ENCODE measurements around the gene ASGR1. TPM values are rescaled to one million over a fixed set of nuclear protein-coding genes. Genes with fewer than 3 reads are reported as not detected.
"Not testable (repeated sequence)": the region's sequence is repeated elsewhere in the genome, so short reads cannot be mapped to it uniquely, and the experiment has no call there.

ASGR1 gene
- total and polyA plus RNA-seq, 3 donors from 2014 or later, result 11.5 to 21.3 (median 19.1) TPM

DNA sequence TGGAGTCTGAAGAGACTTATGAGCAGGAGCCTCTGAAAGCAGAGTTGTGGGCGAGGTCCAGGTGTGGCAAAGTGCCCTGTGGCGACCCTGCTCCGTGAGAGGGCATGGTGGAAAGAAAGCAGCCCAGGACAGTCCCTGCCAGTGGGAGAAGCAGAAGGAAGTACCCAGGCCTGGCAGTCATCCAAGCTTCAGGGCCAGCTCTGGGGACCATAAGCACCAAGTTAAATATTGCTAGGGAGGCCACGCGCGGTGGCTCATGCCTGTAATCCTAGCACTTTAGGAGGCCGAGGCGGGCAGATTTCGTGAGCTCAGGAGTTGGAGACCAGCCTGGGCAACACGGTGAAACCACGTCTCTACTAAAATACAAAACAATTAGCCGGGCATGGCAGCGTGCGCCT, 4.9 kb upstream of the ASGR1 start:
- Histone ChIP-seq H3K27me3 (no peaks in the 10 kb centered on the region), H3K4me1 (no peaks in the 10 kb centered on the region), H3K36me3 (ENCODE audit: low read depth, missing control alignments) (no peaks in the 10 kb centered on the region), H3K9me3 (no peaks in the 10 kb centered on the region), H3K27ac (no peak overlapping the region), H3K4me3 (no peak overlapping the region)
- WGBS, 2 donors, result 87 to 94% methylated on average over 6 to 14 of the region's 14 CpGs
- intact Hi-C loops (cut with DNase I; ENCODE audit: low total_unique reads), result no loop called here
- DNase-seq, result no peak
- no peak for TF ChIP-seq POLR2A (IDR thresholded peaks at IDR 0.05)
- TF ChIP-seq, protein P1, sequence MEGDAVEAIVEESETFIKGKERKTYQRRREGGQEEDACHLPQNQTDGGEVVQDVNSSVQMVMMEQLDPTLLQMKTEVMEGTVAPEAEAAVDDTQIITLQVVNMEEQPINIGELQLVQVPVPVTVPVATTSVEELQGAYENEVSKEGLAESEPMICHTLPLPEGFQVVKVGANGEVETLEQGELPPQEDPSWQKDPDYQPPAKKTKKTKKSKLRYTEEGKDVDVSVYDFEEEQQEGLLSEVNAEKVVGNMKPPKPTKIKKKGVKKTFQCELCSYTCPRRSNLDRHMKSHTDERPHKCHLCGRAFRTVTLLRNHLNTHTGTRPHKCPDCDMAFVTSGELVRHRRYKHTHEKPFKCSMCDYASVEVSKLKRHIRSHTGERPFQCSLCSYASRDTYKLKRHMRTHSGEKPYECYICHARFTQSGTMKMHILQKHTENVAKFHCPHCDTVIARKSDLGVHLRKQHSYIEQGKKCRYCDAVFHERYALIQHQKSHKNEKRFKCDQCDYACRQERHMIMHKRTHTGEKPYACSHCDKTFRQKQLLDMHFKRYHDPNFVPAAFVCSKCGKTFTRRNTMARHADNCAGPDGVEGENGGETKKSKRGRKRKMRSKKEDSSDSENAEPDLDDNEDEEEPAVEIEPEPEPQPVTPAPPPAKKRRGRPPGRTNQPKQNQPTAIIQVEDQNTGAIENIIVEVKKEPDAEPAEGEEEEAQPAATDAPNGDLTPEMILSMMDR (IDR thresholded peaks at IDR 0.05), result no peak

DNA sequence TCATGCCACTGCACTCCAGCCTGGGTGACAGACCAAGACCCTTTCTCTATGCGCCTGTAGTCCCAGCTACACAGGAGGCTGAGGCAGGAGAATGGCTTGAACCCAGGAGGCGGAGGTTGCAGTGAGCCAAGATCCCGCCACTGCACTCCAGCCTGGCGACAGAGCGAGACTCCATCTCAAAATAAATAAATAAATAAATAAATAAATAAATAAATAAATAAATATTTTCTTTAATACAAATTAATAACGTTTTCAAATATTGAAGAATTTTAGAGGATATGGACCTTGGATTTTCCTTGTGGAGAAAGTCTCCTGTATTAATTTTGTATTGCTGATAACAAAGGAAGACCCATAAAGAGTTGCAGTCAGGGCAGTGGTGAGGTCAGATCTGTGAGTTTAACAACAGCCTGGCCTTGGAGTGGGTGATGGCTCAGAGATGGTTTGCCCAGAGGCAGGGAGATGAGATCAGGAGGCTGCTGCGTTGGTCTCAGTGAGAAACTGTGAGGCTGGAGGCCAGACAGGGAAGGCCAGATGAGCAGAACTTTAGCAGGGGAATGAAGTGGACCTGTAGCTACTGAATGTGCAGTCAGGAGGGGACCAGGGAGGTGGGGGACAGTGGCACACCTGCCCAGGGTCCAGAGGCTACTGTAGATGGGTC, 4.4 kb upstream of the ASGR1 start:
- intact Hi-C loops (cut with DNase I; ENCODE audit: low total_unique reads), result no loop called here
- H3K9me3 ChIP-seq, result no peaks in the 10 kb centered on the region
- H3K27ac ChIP-seq, result no peak overlapping the region
- TF ChIP-seq, protein P1 (IDR thresholded peaks at IDR 0.05), result no peak
- no peak for TF ChIP-seq POLR2A (IDR thresholded peaks at IDR 0.05)
- no peak for DNase-seq
- no peaks in the 10 kb centered on the region for H3K4me1 ChIP-seq
- H3K36me3 ChIP-seq (ENCODE audit: low read depth, missing control alignments), result no peaks in the 10 kb centered on the region
- no peak overlapping the region for H3K4me3 ChIP-seq
- 83 to 87% methylated on average over 7 of the region's 7 CpGs for WGBS, 2 donors
- H3K27me3 ChIP-seq, result no peaks in the 10 kb centered on the region

DNA sequence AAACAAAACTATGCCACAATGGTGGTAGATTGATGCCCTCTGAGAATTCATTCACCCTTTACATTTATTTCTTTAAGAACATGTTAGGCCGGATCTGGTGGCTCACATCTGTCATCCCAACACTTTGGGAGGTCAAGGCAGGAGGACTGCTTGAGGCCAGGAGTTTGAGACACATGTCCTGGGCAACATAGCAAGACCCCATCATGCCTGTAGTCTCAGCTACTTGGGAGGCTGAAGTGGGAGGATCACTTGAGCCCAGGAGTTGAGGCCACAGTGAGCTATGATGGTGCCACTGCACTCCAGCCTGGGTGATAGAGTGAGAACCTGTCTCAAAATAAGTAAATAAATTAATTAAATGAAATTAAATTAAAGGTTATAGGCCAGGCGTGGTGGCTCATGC, 2.9 kb upstream of the ASGR1 start:
- 96 to 100% methylated on average over 2 of the region's 2 CpGs for WGBS, 2 donors
- H3K4me1 ChIP-seq; DNase-seq; H3K36me3 ChIP-seq (ENCODE audit: low read depth, missing control alignments); H3K9me3 ChIP-seq; intact Hi-C loops (cut with DNase I; ENCODE audit: low total_unique reads); H3K27ac ChIP-seq; H3K27me3 ChIP-seq; H3K4me3 ChIP-seq: not testable (repeated sequence)

DNA sequence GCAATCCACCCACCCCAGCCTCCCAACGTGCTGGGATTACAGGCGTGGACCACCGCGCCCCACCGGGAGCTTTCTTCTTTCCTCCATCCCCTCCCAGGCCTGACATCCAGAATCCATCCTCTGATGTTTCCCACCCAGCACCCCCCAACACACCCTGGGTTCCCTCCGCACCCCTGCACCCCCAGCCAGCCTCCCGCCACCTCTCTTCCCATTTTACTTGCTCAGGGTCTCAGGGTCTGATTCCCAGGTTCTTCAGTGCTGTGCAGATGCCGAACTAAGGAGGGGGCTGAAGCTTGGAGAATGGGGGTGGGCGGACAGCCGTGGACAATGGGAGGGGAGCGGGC, 225 bp downstream of the ASGR1 start:
- H3K27me3 ChIP-seq, result no peaks in the 10 kb centered on the region
- WGBS, 2 donors, result 57 to 59% methylated on average over 11 of the region's 11 CpGs
- no peak for DNase-seq
- intact Hi-C loops (cut with DNase I; ENCODE audit: low total_unique reads), result no loop called here
- TF ChIP-seq POLR2A (IDR thresholded peaks at IDR 0.05), result no peak
- no peaks in the 10 kb centered on the region for H3K36me3 ChIP-seq (ENCODE audit: low read depth, missing control alignments)
- no peak overlapping the region for H3K27ac ChIP-seq
- H3K9me3 ChIP-seq, result no peaks in the 10 kb centered on the region
- H3K4me3 ChIP-seq, result no peak overlapping the region
- H3K4me1 ChIP-seq, result peaks cover 12% of the 10 kb centered on the region

DNA sequence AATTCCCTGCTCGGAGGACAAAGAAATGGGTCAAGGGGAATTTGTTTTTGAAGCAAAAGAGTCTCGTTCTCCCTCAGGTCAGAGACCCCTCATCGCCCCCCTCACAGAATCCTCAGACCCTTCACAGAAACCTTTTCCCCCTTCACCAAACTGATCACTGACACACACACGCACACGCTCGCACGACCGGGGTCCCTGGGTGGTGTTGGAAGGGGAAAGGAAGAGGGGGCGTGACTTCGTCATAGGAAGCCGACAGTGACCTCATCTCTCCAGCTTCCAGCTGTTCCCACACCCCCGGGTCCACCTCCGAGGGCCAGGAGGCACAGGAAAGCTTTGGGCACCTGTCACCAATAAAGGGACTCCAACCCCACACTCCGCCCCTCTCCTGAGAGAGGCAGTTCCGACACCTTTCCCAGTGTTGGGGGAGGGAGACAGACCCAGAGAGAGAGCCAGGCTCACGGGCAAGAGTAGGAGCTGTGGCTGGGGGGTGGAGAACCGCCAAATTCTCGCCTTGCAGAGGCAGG, 1.2 kb downstream of the ASGR1 start:
- no peaks in the 10 kb centered on the region for H3K9me3 ChIP-seq
- H3K27me3 ChIP-seq, result no peaks in the 10 kb centered on the region
- no peak overlapping the region for H3K27ac ChIP-seq
- no peaks in the 10 kb centered on the region for H3K36me3 ChIP-seq (ENCODE audit: low read depth, missing control alignments)
- no peak for DNase-seq
- TF ChIP-seq, protein P1 (IDR thresholded peaks at IDR 0.05), result no peak
- TF ChIP-seq POLR2A (IDR thresholded peaks at IDR 0.05), result no peak
- intact Hi-C loops (cut with DNase I; ENCODE audit: low total_unique reads), result no loop called here
- peak overlapping the region; percentile 21 to 42 for H3K4me3 ChIP-seq
- 5 to 7% methylated on average over 17 to 18 of the region's 18 CpGs for WGBS, 2 donors
- H3K4me1 ChIP-seq, result peaks cover 12% of the 10 kb centered on the region

Measured in testis (tissue), 3 donors.